H9 (cell line): ENCODE data around the gene PYGO2. TPM values are rescaled to one million over a fixed set of nuclear protein-coding genes. Genes with fewer than 3 reads are reported as not detected.

Experiments
- DNase-seq: peaks from one replicate; pipeline ENCODE4 v3.0.0-alpha.2; 2017
- H2AFZ ChIP-seq: one replicate; pipeline ENCODE4 v1.6.1; 2013; ENCODE audit warnings: mild to moderate bottlenecking, low read length, control low read depth, moderate library complexity
- H2AK5ac ChIP-seq: 2 replicates; pipeline ENCODE4 v1.6.1; 2013; ENCODE audit warnings: low read length, control low read depth, mixed read lengths; ENCODE audit not compliant: insufficient read length
- H2BK120ac ChIP-seq: one replicate; pipeline ENCODE4 v1.6.1; 2013; ENCODE audit warnings: low read depth, mild to moderate bottlenecking, low read length, control low read depth, inconsistent platforms; ENCODE audit not compliant: poor library complexity, severe bottlenecking
- H2BK12ac ChIP-seq: 2 replicates; pipeline ENCODE4 v1.6.1; 2013; ENCODE audit warnings: low read length, control low read depth, mixed read lengths, low read depth; ENCODE audit not compliant: insufficient read length
- H2BK15ac ChIP-seq: 2 replicates; pipeline ENCODE4 v1.6.1; 2013; ENCODE audit warnings: low read depth, low read length, control low read depth
- H2BK20ac ChIP-seq: one replicate; pipeline ENCODE4 v1.6.1; 2013; ENCODE audit warnings: low read depth, mild to moderate bottlenecking, low read length, control low read depth, inconsistent platforms; ENCODE audit not compliant: poor library complexity, severe bottlenecking
- H2BK5ac ChIP-seq: 2 replicates; pipeline ENCODE4 v1.6.1; 2013; ENCODE audit warnings: low read length, control low read depth, mixed read lengths; ENCODE audit not compliant: insufficient read length
- H3K14ac ChIP-seq: 2 replicates; pipeline ENCODE4 v1.6.1; 2013; ENCODE audit warnings: low read length, control low read depth; ENCODE audit not compliant: insufficient read depth
- H3K18ac ChIP-seq: 2 replicates; pipeline ENCODE4 v1.6.1; 2013; ENCODE audit warnings: low read depth, mild to moderate bottlenecking, mixed read lengths, low read length, control low read depth; ENCODE audit not compliant: insufficient read length
- H3K23ac ChIP-seq: 2 replicates; pipeline ENCODE4 v1.6.1; 2013; ENCODE audit warnings: low read length, control low read depth, mixed read lengths, low read depth; ENCODE audit not compliant: insufficient read length
- H3K23me2 ChIP-seq: 2 replicates; pipeline ENCODE4 v1.6.1; 2013; ENCODE audit warnings: low read depth, mild to moderate bottlenecking, mixed read lengths, low read length, control low read depth; ENCODE audit not compliant: insufficient read length, poor library complexity, severe bottlenecking
- H3K27ac ChIP-seq: 2 replicates; pipeline ENCODE4 v1.5.1; 2013; ENCODE audit warnings: low read length, control low read depth, mixed read lengths, low read depth; ENCODE audit not compliant: insufficient read length
- H3K27me3 ChIP-seq: 2 replicates; pipeline ENCODE4 v1.6.1; 2013; ENCODE audit warnings: low read length, control low read depth, inconsistent platforms; ENCODE audit not compliant: insufficient read depth
- H3K4ac ChIP-seq: 2 replicates; pipeline ENCODE4 v1.6.1; 2013; ENCODE audit warnings: low read depth, mild to moderate bottlenecking, control low read depth, inconsistent platforms, low read length, moderate library complexity
- H3K4me1 ChIP-seq: 2 replicates; pipeline ENCODE4 v1.6.1; 2013; ENCODE audit warnings: low read length, control low read depth, inconsistent platforms; ENCODE audit not compliant: insufficient read depth
- H3K4me2 ChIP-seq: 2 replicates; pipeline ENCODE4 v1.6.1; 2013; ENCODE audit warnings: low read length, control low read depth, mixed read lengths; ENCODE audit not compliant: insufficient read length, insufficient read depth
- H3K56ac ChIP-seq: 2 replicates; pipeline ENCODE4 v1.6.1; 2013; ENCODE audit warnings: low read depth, mild to moderate bottlenecking, mixed read lengths, low read length, control low read depth; ENCODE audit not compliant: insufficient read length
- H3K79me1 ChIP-seq: 2 replicates; pipeline ENCODE4 v1.6.1; 2013; ENCODE audit warnings: low read depth, mild to moderate bottlenecking, moderate library complexity, low read length, control low read depth, inconsistent platforms; ENCODE audit not compliant: insufficient read depth, poor library complexity, severe bottlenecking
- H3K79me2 ChIP-seq: 2 replicates; pipeline ENCODE4 v1.6.1; 2013; ENCODE audit warnings: low read length, control low read depth, inconsistent platforms; ENCODE audit not compliant: insufficient read depth
- H3K9ac ChIP-seq: 2 replicates; pipeline ENCODE4 v1.6.1; 2013; ENCODE audit warnings: low read length, control low read depth, mixed read lengths; ENCODE audit not compliant: insufficient read length; ENCODE audit errors: extremely low read depth
- H3K9me3 ChIP-seq: one replicate; pipeline ENCODE4 v1.6.1; 2013; ENCODE audit warnings: low read depth, low read length, inconsistent platforms; ENCODE audit not compliant: control insufficient read depth
- H3T11ph ChIP-seq: one replicate; pipeline ENCODE4 v1.6.1; 2013; ENCODE audit warnings: mild to moderate bottlenecking, low read length, control low read depth, inconsistent platforms
- H4K20me1 ChIP-seq: one replicate; pipeline ENCODE4 v1.6.1; 2013; ENCODE audit not compliant: control insufficient read depth, insufficient read length, insufficient read depth
- H4K5ac ChIP-seq: 2 replicates; pipeline ENCODE4 v1.6.1; 2013; ENCODE audit warnings: low read depth, mild to moderate bottlenecking, mixed read lengths, low read length, control low read depth; ENCODE audit not compliant: insufficient read length
- H4K8ac ChIP-seq: replicated peaks from 2 replicates; pipeline ENCODE4 v1.6.1; 2013; ENCODE audit warnings: low read length, control low read depth, mixed read lengths, low read depth; ENCODE audit not compliant: insufficient read length
- H4K91ac ChIP-seq: 2 replicates; pipeline ENCODE4 v1.6.1; 2013; ENCODE audit warnings: low read depth, mild to moderate bottlenecking, moderate library complexity, mixed read lengths, low read length, control low read depth; ENCODE audit not compliant: insufficient read length
- H3K27ac Mint-ChIP-seq, 3 experiments: 2 replicates in 2 of 3; 3 replicates in 1 of 3; pipeline ENCODE4 v1.8.0; 2020 to 2021; ENCODE audit warnings: mixed read lengths in 3 of 3, mild to moderate bottlenecking in 1 of 3, moderate library complexity in 1 of 3
- H3K27me3 Mint-ChIP-seq: 2 replicates; pipeline ENCODE4 v1.8.0; 2021; ENCODE audit warnings: low read depth, mild to moderate bottlenecking, moderate library complexity, mixed read lengths
- H3K36me3 Mint-ChIP-seq, 3 experiments: 2 replicates in 2 of 3; 3 replicates in 1 of 3; pipeline ENCODE4 v1.8.0; 2020 to 2021; ENCODE audit warnings: low read depth in 3 of 3, mixed read lengths in 3 of 3; ENCODE audit not compliant: insufficient read depth in 1 of 3
- H3K4me1 Mint-ChIP-seq, 2 experiments: 2 replicates each; pipeline ENCODE4 v1.8.0; 2020; ENCODE audit warnings: mixed read lengths in 2 of 2
- H3K4me3 Mint-ChIP-seq, 2 experiments: 2 replicates in 1 of 2; 3 replicates in 1 of 2; pipeline ENCODE4 v1.8.0; 2020 to 2021; ENCODE audit warnings: mild to moderate bottlenecking in 2 of 2, mixed read lengths in 2 of 2, moderate library complexity in 1 of 2
- H3K9me3 Mint-ChIP-seq, 2 experiments: 2 replicates in 1 of 2; 3 replicates in 1 of 2; pipeline ENCODE4 v1.8.0; 2020; ENCODE audit warnings: mild to moderate bottlenecking in 2 of 2, mixed read lengths in 2 of 2, moderate library complexity in 1 of 2
- WGBS: extraction: QIAGEN DNeasy Blood & Tissue Kit; methylation state at CpG from one replicate; pipeline ENCODE4 v1.1.7; 2013; ENCODE audit warnings: missing lambda C conversion rate, low lambda C conversion rate, mixed read lengths; ENCODE audit not compliant: insufficient read length; ENCODE audit errors: extremely low coverage; 5-methylcytosine and 5-hydroxymethylcytosine counted together
- total RNA-seq: library from RNA; stranded (reverse); gene quantifications from 2 replicates; pipeline ENCODE4 v1.2.1, GENCODE V29; 2021
- TF ChIP-seq, protein P1 (sequence below): fragments of 200-600 bp; sonication (generic); conservative IDR thresholded peaks from 3 replicates; pipeline ENCODE4 v1.8.0; 2021; ENCODE audit warnings: antibody characterized with exemption, mild to moderate bottlenecking

PYGO2 gene
- total RNA-seq, 1 experiment from 2014 or later = 38.7 TPM

DNA sequence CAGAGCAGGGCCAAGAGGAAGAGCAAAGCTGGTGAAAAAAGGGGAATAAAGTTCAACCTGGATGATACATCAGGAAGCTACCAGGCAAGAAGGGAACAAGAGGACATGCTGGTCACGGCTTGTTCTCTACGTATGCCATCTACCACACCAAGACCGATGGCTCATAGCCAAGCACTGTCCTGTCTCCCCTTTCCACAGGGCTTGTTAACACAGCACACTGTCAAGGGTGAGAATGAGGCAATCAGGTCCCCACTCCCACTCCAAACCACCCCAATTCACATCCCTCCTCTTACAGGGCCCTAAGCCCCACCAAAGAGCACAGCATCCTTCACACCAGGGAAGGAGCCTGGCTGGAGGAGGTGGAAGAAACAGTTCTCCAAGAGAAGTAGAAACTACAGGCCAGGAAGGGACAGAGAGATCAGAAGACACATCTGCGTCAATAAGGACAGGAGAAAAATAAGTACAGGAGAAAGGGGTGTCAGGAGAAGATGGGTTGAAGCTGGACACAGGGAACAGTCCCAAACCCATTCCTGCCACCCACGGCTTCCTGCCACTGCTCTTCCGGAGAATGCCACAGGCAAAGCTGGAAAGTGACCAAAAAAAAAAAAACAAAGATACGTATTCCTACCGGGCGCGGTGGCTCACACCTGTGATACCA lies 9.9 kb upstream of the PYGO2 start:
- H2BK20ac ChIP-seq = no peak overlapping the region
- TF ChIP-seq, protein P1, sequence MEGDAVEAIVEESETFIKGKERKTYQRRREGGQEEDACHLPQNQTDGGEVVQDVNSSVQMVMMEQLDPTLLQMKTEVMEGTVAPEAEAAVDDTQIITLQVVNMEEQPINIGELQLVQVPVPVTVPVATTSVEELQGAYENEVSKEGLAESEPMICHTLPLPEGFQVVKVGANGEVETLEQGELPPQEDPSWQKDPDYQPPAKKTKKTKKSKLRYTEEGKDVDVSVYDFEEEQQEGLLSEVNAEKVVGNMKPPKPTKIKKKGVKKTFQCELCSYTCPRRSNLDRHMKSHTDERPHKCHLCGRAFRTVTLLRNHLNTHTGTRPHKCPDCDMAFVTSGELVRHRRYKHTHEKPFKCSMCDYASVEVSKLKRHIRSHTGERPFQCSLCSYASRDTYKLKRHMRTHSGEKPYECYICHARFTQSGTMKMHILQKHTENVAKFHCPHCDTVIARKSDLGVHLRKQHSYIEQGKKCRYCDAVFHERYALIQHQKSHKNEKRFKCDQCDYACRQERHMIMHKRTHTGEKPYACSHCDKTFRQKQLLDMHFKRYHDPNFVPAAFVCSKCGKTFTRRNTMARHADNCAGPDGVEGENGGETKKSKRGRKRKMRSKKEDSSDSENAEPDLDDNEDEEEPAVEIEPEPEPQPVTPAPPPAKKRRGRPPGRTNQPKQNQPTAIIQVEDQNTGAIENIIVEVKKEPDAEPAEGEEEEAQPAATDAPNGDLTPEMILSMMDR = no peak
- H3K56ac ChIP-seq = no peak overlapping the region
- H3K4me1 ChIP-seq = peaks cover 4% of the 10 kb centered on the region; the same call in 1 of the 2 replicates
- WGBS = no CpG with 5 or more reads among the region's 10 CpGs
- no peak overlapping the region for H2AFZ ChIP-seq
- peak overlapping the region; percentile 38 for H2AK5ac ChIP-seq
- Mint-ChIP-seq H3K36me3 (peaks cover 19 to 33% (median 21%) of the 10 kb centered on the region in 3 experiments), H3K27ac (no peak overlapping the region; a peak in 4 of 7 replicates), H3K4me3 (peak overlapping the region in 1 of 2 experiments; percentile 96; a peak in 4 of 5 replicates), H3K4me1 (peaks cover 40 to 43% of the 10 kb centered on the region in 2 experiments), H3K27me3 (no peaks in the 10 kb centered on the region), H3K9me3 (no peaks in the 10 kb centered on the region)
- H4K91ac ChIP-seq = peak overlapping the region; percentile 10
- peak overlapping the region; percentile 43 for H3K14ac ChIP-seq
- H3K27me3 ChIP-seq = no peaks in the 10 kb centered on the region
- no peak overlapping the region for H4K8ac ChIP-seq
- H2BK15ac ChIP-seq = no peak overlapping the region
- peak overlapping the region; percentile 73 for H3K18ac ChIP-seq
- peak overlapping the region; percentile 71 for H3K9ac ChIP-seq
- H3K23ac ChIP-seq = no peak overlapping the region
- peaks cover 42% of the 10 kb centered on the region for H3K23me2 ChIP-seq
- peak overlapping the region; percentile 26 for H4K5ac ChIP-seq
- no peaks in the 10 kb centered on the region for H3K9me3 ChIP-seq
- peak overlapping the region; percentile 74 for H2BK5ac ChIP-seq
- no peak overlapping the region for H3K4ac ChIP-seq
- H4K20me1 ChIP-seq = peaks cover 2% of the 10 kb centered on the region
- H3K79me1 ChIP-seq = peaks cover 7% of the 10 kb centered on the region
- no peak overlapping the region for H3T11ph ChIP-seq
- DNase-seq = no peak
- no peak overlapping the region for H2BK120ac ChIP-seq
- H2BK12ac ChIP-seq = peak overlapping the region; percentile 46
- H3K27ac ChIP-seq = peak overlapping the region; percentile 97
- peak overlapping the region; percentile 77 for H3K4me2 ChIP-seq
- peaks cover 25% of the 10 kb centered on the region for H3K79me2 ChIP-seq
